Thyroid gland (tissue), 4 donors: ENCODE measurements around the gene NTMT2. TPM values are rescaled to one million over a fixed set of nuclear protein-coding genes. Genes with fewer than 3 reads are reported as not detected.

ENCODE experiments used
- DNase-seq, 2 donors: peaks; one replicate each; pipeline ENCODE4 v3.0.0-alpha.2; 2019
- H3K27ac ChIP-seq, 3 donors: fragments of 200-600 bp; sonication (generic); 1 replicate in 2 of 3; 2 replicates in 1 of 3; pipeline ENCODE4 v1.5.1; 2016 to 2019; ENCODE audit warnings: mild to moderate bottlenecking in 1 of 3, moderate library complexity in 1 of 3
- H3K27me3 ChIP-seq: fragments of 200-600 bp; sonication (generic); one replicate; pipeline ENCODE4 v1.5.1; 2019
- H3K36me3 ChIP-seq, 2 donors: fragments of 200-600 bp; sonication (generic); one replicate each; pipeline ENCODE4 v1.5.1; 2016 to 2019
- H3K4me1 ChIP-seq, 2 donors: fragments of 200-600 bp; sonication (generic); one replicate each; pipeline ENCODE4 v1.5.1; 2017 to 2019
- H3K4me3 ChIP-seq, 3 donors: fragments of 200-600 bp; sonication (generic); replicated peaks in 1 of 3; 1 replicate in 2 of 3; 2 replicates in 1 of 3; pipeline ENCODE4 v1.5.1; 2016; ENCODE audit warnings: mild to moderate bottlenecking in 1 of 3
- H3K9me3 ChIP-seq: fragments of 200-600 bp; sonication (generic); one replicate; pipeline ENCODE4 v1.5.1; 2017
- POLR2A ChIP-seq, 2 donors: fragments of 450-650 bp; IDR thresholded peaks; one replicate each; pipeline ENCODE4 v1.6.1; 2017; ENCODE audit warnings: antibody characterized with exemption in 2 of 2, mild to moderate bottlenecking in 2 of 2, moderate library complexity in 1 of 2
- WGBS, 2 donors: methylation state at CpG; one replicate each; pipeline ENCODE4 v1.1.5; 2017; 5-methylcytosine and 5-hydroxymethylcytosine counted together
- intact Hi-C: fragments of 100-400 bp; cut with DNase I; formaldehyde crosslinking; loops from one replicate; pipeline ENCODE4 v1.15.1; 2023
- total RNA-seq, 4 donors: library from RNA; depleted of rRNA; stranded (reverse); fragments of >200 nt; gene quantifications; one replicate each; pipeline ENCODE4 v1.2.3, GENCODE V29; 2016
- TF ChIP-seq, protein P1 (sequence below), 6 experiments: fragments of 200-600 bp in 3 of 6; fragments of 450-650 bp in 3 of 6; sonication (generic) in 3 of 6; IDR thresholded peaks; one replicate each; pipeline ENCODE4 v1.5.1; 2016 to 2019; ENCODE audit warnings: antibody characterized with exemption in 6 of 6, mild to moderate bottlenecking in 2 of 6, inconsistent platforms in 1 of 6, moderate library complexity in 1 of 6

The NTMT2 gene
- total RNA-seq, 4 donors from 2014 or later: not detected

DNA sequence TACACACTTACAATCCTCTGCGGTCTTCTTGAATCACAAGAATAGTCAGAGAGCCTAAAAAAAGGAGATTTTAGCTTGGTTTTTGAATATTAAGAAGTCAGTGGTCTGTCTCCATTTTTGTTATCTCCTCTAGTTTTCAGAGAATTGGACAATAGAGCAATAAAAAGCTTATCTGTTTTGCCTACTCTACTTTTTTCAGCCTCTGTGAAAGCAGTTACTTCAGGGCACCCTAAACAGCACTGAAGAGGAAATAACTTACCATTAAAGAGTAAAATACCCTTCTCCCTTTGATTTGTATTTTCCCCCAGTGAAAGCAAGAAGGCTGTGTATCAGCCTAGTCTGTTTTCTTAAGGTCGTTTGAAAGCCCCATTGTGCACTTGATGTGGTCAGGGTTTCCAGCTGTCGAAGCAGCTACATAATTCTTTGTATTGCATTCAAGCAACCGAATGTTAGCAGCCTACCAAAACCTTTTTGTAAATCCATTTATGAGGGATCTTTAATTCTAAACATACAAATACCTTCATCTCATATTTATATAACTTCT lies 1.0 kb downstream of the NTMT2 start:
- no peaks in the 10 kb centered on the region for H3K9me3 ChIP-seq
- no peak for DNase-seq
- 39 to 41% methylated on average over 4 of the region's 4 CpGs for WGBS, 2 donors
- no peak for TF ChIP-seq POLR2A (IDR thresholded peaks at IDR 0.05)
- TF ChIP-seq, protein P1, sequence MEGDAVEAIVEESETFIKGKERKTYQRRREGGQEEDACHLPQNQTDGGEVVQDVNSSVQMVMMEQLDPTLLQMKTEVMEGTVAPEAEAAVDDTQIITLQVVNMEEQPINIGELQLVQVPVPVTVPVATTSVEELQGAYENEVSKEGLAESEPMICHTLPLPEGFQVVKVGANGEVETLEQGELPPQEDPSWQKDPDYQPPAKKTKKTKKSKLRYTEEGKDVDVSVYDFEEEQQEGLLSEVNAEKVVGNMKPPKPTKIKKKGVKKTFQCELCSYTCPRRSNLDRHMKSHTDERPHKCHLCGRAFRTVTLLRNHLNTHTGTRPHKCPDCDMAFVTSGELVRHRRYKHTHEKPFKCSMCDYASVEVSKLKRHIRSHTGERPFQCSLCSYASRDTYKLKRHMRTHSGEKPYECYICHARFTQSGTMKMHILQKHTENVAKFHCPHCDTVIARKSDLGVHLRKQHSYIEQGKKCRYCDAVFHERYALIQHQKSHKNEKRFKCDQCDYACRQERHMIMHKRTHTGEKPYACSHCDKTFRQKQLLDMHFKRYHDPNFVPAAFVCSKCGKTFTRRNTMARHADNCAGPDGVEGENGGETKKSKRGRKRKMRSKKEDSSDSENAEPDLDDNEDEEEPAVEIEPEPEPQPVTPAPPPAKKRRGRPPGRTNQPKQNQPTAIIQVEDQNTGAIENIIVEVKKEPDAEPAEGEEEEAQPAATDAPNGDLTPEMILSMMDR (IDR thresholded peaks at IDR 0.05): no peak
- H3K27ac ChIP-seq: no peak overlapping the region
- H3K27me3 ChIP-seq: no peaks in the 10 kb centered on the region
- H3K4me1 ChIP-seq: no peaks in the 10 kb centered on the region
- no peak overlapping the region for H3K4me3 ChIP-seq
- no peaks in the 10 kb centered on the region for H3K36me3 ChIP-seq
- intact Hi-C loops: no loop called here

DNA sequence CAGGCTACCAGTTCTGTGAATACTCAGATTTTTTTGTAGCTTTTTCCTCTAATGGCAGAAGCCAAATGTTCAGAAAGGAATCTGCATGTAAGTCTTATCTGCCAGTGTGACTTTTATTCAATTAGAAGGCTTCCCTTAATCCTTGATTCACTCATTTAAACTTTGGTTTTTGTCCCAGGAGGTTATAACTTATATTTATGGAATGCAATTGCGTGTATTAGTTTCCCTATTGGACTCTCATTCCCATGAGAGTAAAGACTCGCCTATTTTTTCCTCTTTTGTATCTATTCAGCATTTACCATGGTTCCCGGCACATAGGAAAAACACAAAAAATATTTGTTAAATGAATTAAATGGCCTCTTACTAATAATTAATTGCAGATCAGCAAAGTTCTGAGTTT lies 3.5 kb downstream of the NTMT2 start:
- TF ChIP-seq POLR2A (IDR thresholded peaks at IDR 0.05): no peak
- TF ChIP-seq, protein P1 (IDR thresholded peaks at IDR 0.05): no peak
- Histone ChIP-seq H3K4me3 (no peak overlapping the region), H3K27me3 (no peaks in the 10 kb centered on the region), H3K4me1 (no peaks in the 10 kb centered on the region), H3K27ac (no peak overlapping the region), H3K36me3 (no peaks in the 10 kb centered on the region), H3K9me3 (no peaks in the 10 kb centered on the region)
- intact Hi-C loops: no loop called here
- WGBS, 2 donors: 60 to 83% methylated on average over 3 of the region's 3 CpGs
- no peak for DNase-seq

DNA sequence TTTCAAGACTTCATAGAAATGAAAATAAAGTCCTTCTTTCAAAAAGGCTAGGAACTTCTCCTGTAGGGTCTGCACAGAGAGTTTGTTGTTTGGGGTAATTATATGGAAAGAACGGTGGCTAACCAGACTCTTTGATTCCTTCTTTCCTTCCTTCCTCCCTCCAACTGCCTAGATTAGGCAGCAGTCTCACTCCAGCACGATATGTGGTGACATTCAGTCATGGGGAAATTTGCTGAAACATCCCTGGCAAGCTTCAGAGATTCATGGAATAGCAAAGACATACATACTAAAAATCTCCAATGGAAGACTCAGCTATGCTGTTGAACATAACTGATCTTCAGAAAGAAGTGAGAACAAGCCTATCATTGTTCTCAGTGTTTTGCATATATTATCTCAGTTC lies 4.3 kb downstream of the NTMT2 start:
- no peak overlapping the region for H3K27ac ChIP-seq
- TF ChIP-seq POLR2A (IDR thresholded peaks at IDR 0.05): no peak
- TF ChIP-seq, protein P1 (IDR thresholded peaks at IDR 0.05): no peak
- no peak overlapping the region for H3K4me3 ChIP-seq
- 46% methylated on average over 2 of the region's 2 CpGs for WGBS, 2 donors
- no peaks in the 10 kb centered on the region for H3K27me3 ChIP-seq
- H3K4me1 ChIP-seq: no peaks in the 10 kb centered on the region
- H3K36me3 ChIP-seq: no peaks in the 10 kb centered on the region
- DNase-seq: no peak
- intact Hi-C loops: no loop called here
- no peaks in the 10 kb centered on the region for H3K9me3 ChIP-seq

DNA sequence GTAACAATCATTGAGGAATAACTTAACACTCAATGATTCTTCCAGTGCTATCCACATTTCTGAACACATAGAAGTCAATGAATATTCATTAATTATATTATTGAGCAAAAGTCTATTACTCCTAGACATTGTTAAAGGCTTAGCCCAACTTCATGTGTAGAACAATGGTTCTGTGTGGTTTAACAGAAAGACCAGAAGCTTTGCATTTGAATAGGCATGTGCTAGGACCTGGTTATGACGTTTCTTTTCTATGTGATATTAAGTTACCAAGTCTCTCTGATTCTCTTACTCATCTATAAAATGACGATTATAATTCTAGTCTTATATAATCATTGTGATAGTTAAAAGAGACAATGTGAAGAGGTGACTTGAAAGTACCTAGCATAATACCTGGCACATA lies 5.2 kb downstream of the NTMT2 start:
- Histone ChIP-seq H3K27ac (no peak overlapping the region), H3K9me3 (no peaks in the 10 kb centered on the region), H3K4me3 (no peak overlapping the region), H3K4me1 (no peaks in the 10 kb centered on the region), H3K27me3 (no peaks in the 10 kb centered on the region), H3K36me3 (no peaks in the 10 kb centered on the region)
- 83 to 86% methylated on average over 2 of the region's 2 CpGs for WGBS, 2 donors
- intact Hi-C loops: no loop called here
- TF ChIP-seq, protein P1 (IDR thresholded peaks at IDR 0.05): no peak
- no peak for TF ChIP-seq POLR2A (IDR thresholded peaks at IDR 0.05)
- no peak for DNase-seq

DNA sequence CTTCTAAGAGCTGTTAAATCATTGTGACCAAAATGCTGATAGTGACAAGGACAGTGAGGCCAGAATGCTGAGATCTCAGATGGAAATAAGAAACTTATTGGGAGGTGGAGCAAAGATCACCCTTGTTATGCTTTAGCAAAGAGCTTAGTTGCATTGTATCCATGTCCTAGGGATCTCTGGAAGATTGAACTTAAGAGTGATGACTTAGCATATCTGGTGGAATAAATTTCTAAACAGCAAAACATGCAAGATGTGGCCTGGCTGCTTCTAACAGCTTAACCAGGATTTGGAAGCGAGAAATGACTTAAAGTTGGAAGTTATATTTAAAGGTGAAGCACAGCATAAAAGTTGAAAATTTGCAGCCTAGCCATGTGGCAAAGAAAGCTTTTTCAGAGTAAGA lies 7.7 kb downstream of the NTMT2 start:
- Histone ChIP-seq H3K27me3 (no peaks in the 10 kb centered on the region), H3K36me3 (no peaks in the 10 kb centered on the region), H3K4me3 (no peak overlapping the region), H3K27ac (no peak overlapping the region), H3K4me1 (no peaks in the 10 kb centered on the region), H3K9me3 (no peaks in the 10 kb centered on the region)
- 89 to 90% methylated on average over 1 of the region's 1 CpG for WGBS, 2 donors
- TF ChIP-seq POLR2A (IDR thresholded peaks at IDR 0.05): no peak
- TF ChIP-seq, protein P1 (IDR thresholded peaks at IDR 0.05): no peak
- intact Hi-C loops: no loop called here
- no peak for DNase-seq
